Measurements from ENCODE around the gene NPB.

The NPB gene

GRCh38 chr17:81902023-81902652 is at the start of gene NPB:
TSS of gene NPB (plus strand) at chr17:81902238. CDS start at chr17:81902278, 40 bp downstream.
- DNase-seq = no peak

DNA sequence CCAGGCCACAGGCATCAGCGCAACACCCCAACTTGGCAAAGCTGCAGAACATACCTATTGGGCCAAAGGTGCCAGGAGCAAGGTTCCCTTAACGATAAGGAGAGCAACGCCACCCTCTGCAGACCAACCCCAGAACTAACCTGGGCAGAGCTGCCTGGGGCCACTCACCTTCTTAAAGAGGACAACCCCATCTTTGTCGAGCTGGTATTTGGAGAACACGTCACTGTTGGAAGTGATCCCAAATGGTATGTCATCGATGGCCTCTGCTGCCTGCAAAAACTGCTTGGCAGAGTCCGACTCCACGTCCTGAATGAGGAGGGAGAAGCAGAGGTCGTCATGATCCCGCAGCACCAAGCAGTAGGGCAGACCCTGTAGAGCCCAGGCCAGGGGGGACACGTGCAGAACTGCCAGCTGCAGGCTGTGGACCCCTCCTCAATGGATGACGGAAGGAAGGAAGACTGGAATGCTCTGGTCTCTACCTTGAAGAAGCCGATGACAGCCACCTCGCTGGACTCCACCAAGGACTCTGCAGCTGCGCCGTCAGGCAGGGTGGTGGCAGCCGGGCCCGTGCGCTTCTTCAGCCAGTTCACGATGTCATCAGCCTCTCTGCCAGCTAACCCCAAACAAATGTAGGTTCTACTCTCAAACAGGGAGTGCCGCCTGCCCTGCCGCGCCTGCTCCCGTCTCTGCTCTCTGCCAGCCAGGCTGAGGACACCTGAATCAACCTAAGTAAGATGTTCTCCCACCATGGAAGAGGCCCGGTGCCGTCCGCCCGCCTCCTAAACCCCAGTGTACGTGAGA is 46.9 kb upstream of the NPB start:
- no peak for DNase-seq

- no peak for DNase-seq
Measured at GRCh38 chr17:81858170-81858966, 43.7 kb upstream of the NPB start.

- no peak for DNase-seq
Measured at GRCh38 chr17:81858967-81859905, 42.8 kb upstream of the NPB start.

- DNase-seq = no peak
Measured at GRCh38 chr17:81859906-81860755, 41.9 kb upstream of the NPB start, which contains the start of gene P4HB. TSS of gene P4HB (minus strand) at chr17:81860535. CDS start at chr17:81860471, 64 bp downstream.

DNA sequence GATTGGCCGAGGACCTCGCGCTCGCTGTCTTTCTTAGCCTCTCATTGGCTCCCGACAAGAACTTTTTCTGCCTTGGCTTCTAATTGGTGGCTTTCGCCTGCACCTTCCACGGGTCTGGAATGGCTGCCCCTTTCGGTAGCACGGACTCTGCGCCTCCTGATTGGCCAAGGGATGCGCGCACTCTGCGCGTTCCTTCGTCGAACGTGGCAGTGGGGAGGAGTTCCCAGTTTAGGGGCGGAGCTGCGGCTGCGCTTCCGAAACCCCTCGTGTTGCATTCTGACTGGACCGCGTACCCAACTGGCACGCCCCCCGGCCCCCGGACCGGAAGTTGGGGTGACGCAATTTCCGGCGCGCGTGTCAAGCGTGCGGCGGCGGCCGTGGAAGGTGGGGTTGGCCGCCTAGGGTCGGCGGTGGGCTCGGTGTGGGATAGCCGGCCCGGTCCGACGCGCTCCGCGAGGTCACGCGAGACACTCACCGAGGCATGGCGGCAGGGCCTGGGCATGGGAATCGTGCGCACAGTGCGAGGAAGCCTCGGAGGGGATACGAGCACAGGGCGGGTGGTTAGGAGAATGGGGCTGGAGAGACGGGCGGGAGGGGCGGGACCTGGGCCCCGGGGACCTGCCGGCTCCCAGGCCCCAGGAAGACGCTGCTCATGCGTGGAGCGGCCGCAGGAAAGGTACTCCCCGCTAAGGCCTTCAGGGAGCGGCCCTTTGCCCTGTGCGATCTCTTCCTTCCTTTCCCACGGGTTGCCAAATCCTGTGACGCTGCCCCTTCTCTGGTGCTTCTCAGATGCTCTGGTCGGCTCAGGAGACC is 41.1 kb upstream of the NPB start:
- DNase-seq = peak; percentile 100

- DNase-seq = no peak
Measured at GRCh38 chr17:81863123-81863675, 38.8 kb upstream of the NPB start.

- no peak for DNase-seq
Measured at GRCh38 chr17:81863833-81864768, 37.9 kb upstream of the NPB start.

- DNase-seq = no peak
Measured at GRCh38 chr17:81865358-81865732, 36.7 kb upstream of the NPB start.

GRCh38 chr17:81865733-81866439 is 36.2 kb upstream of the NPB start:
- no peak for DNase-seq

GRCh38 chr17:81866440-81867169 is 35.4 kb upstream of the NPB start:
- peak; percentile 19 for DNase-seq

DNA sequence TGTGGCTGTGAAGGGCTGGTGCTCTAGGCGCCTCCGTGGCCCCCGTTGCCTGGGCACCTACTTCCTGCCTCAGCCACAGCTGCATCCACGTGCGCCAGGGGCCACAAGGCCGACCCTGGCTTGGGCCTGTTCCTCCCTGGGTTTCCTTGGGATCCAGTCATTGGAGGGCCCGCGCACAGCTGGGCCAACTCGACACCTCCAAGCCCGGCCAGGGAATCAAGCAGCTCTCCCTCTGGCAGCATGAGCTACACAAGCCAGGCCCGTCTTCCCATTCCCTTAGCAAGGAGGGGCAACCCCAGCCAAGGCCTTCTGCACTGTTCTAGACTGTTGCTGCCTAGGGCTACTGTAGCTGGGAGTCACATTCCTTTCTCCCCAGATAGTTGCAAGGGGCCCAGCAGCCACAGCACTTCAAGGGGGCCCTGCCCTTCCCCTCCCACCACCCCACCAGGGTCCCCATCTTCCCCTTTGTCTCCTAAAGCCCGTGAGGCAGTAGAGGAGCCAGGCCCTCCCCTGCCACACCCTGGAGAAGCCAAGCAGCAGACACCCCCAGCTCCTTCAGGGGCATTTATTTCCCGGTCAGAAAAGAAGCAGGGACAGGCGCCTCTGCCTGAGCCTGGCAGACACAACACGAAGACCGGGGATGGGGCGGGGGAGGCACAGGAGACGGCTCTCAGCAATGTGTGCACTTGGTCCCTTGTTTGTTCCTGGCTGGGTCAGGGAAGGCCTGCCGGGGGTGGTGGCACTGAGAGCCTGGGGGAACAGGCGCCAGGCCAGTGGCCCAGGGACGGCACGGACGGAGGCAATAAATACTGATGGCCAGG is 34.7 kb upstream of the NPB start:
- DNase-seq = peak; percentile 66

GRCh38 chr17:81867991-81868673 is 33.9 kb upstream of the NPB start:
- peak; percentile 21 for DNase-seq

DNA sequence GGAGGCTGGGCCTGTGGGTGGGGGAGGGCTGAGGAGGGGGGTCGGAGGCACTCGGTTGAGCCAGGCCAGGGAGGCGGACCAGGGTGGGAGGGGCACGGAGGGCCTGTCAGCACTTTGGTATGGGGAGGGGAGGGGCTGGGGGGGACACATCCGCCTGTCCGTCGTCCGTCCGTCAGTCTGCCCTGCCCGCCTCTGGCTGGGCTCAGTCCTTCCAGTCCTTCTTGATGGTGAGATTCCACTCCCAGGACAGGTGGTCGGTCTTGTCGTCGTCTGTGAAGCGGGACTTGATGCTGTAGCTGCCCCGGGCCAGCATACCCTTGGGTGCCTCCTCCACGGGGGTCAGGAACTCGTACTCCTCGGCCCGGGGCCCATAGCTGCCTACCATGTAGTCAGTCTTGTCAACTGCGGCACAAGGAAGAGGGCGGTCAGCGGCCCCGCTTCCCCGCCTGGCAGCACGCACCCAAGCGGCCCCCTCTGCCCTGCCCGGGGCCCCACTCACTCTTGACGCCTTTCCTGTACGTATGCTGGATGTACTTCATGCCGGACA is 33.3 kb upstream of the NPB start:
- DNase-seq = peak; percentile 85

DNA sequence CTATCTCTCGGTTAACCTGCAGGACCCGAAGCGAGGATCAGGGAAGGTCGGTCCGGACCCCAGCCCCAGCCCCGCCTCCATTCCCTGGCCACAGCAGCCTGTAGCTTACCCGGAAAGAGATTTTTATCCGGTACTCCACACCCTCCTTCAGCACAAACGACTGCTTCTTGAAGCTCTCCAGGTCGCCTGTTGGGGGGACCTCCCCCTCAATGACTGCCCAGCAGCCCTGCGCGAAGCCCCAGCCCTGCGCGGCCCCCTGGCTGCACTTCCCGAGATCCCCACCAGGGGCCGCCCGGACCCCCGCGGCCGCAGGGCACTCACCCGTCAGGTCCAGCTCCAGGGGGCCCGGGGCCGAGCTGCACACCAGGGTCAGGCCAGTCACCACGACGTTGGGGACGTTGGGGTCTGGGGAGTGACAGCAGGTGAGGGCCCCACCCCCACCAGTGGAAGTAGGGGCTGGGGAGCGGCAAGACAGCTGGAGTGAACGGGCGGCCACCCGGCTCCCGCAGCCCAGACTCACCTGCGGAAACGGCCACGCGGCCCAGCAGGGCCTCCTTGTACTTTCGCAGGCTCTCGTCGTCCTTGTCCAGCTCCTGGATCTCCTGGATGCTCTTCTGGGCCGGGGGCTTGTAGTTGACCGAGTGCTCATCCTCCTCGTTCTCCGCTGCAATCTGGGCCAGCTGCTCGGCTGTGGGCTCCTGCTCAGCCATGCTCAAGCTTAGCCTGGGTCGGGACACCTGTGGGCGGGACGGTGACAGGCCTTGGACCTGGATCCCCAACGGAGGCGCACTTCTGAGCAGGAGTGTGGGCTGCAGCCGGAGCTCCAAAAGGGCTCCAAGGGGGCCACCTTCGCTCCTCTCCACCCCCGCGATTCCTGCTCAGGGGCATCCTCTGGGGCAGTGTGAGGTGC is 32.6 kb upstream of the NPB start:
- DNase-seq = peak; percentile 26

Data from HCEC 1CT (cell line).